Fibroblast of the aortic adventitia (primary cell): ENCODE data around the gene IRF4. TPM values are rescaled to one million over a fixed set of nuclear protein-coding genes. Genes with fewer than 3 reads are reported as not detected.
"Not testable (repeated sequence)": the region's sequence is repeated elsewhere in the genome, so short reads cannot be mapped to it uniquely, and the experiment has no call there.

Experiments
- DNase-seq: peaks from one replicate; pipeline ENCODE4 v3.0.0-alpha.2; 2010; ENCODE audit warnings: low read depth
- H3K4me3 ChIP-seq: 2 replicates; pipeline ENCODE4 v1.5.1; 2011; ENCODE audit warnings: low read depth, mild to moderate bottlenecking, control low read depth, low read length, moderate library complexity
- total RNA-seq: library from RNA; depleted of rRNA; stranded (reverse); fragments of >200 nt; gene quantifications from 2 replicates; pipeline ENCODE4 v1.2.3, GENCODE V29; 2012; ENCODE audit warnings: low replicate concordance
- TF ChIP-seq, protein P1 (sequence below): IDR thresholded peaks from 2 replicates; pipeline ENCODE4 v1.5.1; 2011; ENCODE audit warnings: mild to moderate bottlenecking, low read length, control low read depth, inconsistent platforms; ENCODE audit not compliant: insufficient read depth

Gene IRF4
- total RNA-seq, 1 donor: 2.3 TPM

DNA sequence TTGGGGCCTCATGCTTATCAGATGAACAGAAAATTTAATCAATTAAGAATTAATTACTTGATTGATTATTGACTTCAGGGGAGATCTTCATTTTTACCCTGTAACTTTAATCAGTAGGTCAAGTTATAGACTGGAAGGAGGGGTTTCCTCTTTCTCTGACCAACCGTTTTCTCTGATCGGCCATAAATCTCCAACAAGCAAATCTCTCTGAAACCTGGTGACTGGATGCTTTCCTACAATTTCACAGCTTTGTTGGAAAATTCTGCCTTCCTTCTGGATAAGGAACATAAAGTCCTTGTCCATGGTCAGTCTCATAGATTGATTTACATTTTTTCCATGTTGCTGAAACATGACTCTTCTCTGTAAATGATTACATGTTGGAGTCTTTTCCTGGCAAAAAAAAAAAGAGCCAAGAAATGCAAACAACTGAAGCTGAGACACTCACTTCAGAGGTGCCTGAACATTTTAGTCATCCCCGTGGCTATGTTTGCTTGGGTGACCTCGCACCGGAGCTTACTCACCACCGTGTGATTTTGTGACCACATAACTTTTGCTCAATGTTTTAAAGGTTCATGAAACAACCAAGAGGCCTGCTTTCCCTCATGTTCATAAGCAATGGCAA is 31.0 kb downstream of the IRF4 start:
- DNase-seq: peak; percentile 90
- TF ChIP-seq, protein P1, sequence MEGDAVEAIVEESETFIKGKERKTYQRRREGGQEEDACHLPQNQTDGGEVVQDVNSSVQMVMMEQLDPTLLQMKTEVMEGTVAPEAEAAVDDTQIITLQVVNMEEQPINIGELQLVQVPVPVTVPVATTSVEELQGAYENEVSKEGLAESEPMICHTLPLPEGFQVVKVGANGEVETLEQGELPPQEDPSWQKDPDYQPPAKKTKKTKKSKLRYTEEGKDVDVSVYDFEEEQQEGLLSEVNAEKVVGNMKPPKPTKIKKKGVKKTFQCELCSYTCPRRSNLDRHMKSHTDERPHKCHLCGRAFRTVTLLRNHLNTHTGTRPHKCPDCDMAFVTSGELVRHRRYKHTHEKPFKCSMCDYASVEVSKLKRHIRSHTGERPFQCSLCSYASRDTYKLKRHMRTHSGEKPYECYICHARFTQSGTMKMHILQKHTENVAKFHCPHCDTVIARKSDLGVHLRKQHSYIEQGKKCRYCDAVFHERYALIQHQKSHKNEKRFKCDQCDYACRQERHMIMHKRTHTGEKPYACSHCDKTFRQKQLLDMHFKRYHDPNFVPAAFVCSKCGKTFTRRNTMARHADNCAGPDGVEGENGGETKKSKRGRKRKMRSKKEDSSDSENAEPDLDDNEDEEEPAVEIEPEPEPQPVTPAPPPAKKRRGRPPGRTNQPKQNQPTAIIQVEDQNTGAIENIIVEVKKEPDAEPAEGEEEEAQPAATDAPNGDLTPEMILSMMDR: no peak
- no peak overlapping the region for H3K4me3 ChIP-seq

DNA sequence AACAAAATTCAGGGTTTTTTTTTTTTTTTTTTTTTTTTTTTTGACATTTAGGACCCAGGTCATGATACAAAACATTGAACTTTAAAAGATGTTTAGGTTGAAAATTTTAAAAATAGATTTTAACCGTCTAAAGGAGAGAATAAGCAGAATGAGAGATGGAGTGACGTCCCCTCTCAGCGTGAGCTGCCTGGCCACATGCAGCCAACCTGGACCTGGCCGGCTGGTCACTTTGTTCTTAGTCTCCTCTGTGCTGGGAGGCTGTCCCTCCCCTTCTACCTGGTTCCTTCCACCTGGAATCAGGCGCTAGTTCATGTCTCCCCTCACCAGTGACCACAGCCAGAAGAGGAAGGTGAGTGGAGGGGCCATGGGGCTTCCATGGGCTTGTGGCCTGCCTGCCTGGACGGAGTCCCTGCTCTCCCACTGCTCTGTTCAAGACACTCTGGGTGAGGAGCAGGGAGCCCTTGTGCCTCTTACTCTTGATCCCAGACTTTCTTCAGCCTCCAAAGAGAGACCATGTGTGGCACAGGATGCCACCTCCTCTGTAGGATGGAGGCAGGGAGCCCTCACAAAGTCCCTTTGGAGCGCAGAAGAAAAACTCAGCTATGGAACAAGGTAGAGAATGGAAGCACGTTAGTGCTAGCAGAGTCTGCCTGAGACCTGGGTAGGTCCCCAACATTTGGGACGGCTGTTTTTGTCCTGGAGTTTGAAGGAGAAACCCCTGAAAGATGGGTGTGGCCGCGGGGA is 31.7 kb downstream of the IRF4 start:
- no peak overlapping the region for H3K4me3 ChIP-seq
- no peak for DNase-seq
- TF ChIP-seq, protein P1: no peak

DNA sequence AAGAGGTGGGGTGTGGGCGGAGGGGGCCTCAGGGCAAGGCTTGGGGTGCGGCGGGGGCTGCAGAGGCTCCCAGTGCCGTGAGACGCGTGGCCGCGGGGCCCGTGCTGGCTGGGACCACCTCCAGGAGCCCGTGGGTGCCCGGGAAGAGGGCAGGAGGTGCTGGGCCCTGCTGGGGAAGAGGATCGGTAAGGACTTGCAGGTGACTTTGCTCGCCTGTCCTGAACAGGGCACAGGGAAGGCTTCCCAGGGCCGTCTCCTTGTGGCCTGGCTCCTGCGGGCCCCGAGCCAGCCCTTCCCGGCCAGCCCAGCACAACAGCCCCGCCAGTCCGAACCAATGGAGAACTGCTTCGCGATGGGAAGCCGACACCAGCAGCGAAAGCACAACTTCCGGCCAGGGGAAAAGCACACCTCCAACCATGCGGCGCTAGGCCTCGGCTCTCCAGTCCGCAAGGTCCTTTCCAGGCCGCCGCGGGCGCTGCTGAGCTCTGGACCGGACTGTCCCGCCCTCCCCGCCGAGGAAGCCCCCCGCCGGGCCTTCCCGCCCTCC is 32.3 kb downstream of the IRF4 start:
- DNase-seq: no peak
- no peak overlapping the region for H3K4me3 ChIP-seq
- TF ChIP-seq, protein P1: no peak

DNA sequence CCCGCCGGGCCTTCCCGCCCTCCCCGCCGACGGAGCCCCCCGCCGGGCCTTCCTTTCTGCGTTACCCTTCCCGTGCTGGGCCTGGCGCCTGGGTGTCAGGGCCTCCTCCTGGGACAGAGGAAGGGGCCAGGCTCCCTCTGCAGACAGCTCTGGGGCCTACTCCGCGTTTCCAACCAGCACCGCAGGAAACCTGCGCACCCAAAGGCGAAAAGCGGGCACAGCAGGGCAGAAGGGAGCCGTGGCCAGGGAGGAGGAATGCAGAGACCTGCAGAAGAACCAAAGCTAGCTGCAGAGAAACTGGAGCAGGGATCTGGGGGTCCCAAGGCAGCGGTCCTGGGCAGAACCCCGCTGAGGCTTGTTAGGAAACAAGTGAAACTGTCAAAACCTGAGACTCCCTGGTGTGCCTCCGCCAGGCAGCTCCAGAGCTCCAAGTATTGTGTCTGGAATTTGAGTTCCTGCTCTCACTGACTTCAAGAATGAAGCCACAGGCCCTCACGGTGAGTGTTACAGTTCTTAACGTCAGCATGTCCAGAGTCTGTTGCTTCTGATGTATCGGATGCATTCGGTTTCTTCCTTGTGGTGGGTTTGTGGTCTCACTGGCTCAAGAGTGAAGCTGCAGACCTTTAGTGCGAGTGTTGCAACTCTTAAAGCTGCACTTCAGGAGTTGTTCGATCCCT is 33.3 kb downstream of the IRF4 start:
- no peak overlapping the region for H3K4me3 ChIP-seq
- DNase-seq: no peak
- TF ChIP-seq, protein P1: no peak

DNA sequence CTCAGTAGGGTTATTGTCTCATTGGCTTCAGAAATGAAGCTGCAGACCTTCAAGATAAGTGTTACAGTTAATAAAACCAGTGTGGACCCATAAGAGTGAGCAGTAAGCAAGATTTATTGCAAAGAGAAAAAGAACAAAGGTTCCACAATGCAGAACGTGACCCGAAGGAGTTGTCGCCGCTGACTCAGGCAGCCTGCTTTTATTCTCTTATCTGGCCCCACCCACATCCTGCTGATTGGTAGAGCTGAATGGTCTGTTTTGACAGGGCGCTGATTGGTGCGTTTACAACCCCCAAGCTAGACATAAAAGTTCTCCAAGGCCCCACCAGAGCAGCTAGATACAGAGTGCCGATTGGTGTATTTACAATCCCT is 33.9 kb downstream of the IRF4 start:
- not testable (repeated sequence) for DNase-seq, H3K4me3 ChIP-seq

DNA sequence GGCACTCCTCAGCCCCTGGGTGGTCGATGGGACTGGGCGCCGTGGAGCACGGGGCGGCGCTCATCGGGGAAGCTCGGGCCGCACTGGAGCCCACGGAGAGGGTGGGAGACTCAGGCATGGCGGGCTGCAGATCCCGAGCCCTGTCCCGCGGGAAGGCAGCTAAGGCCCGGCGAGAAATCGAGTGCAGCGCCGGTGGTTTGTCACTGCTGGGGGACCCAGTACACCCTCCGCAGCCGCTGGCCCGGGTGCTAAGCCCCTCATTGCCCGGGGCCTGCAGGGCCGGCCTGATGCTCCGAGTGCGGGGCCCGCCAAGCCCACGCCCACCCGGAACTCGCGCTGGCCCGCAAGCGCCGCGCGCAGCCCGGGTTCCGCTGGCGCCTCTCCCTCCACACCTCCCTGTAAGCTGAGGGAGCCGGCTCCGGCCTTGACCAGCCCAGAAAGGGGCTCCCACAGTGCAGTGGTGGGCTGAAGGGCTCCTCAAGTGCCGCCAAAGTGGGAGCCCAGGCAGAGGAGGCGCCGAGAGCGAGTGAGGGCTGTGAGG is 34.7 kb downstream of the IRF4 start:
- DNase-seq, H3K4me3 ChIP-seq: not testable (repeated sequence)

DNA sequence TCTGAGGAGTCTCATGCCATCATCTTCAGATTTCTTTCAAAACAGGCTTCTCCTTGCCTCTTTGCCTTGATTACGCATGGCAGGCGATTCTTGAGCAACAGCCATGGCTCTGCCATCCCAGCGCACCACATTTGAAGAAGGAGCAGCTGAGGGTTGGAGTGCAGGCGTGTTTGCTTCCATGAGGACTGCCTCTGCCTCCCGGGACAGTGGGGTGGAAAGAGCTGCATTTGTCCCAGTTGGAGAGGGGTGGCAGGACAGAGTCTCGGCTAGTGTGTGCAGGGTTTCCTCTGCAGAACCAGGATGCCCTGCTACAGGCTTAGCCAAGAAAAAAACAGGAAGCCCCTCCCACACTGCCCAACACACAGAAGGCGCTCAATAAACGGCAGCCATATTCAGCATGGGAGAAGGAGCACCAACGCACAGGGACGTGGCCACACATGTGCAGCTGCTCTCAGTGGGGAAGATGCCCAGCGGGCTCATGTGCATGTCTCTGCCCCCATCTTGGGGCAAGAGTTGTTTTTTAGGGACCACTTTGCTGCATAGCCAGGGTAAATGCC is 36.6 kb downstream of the IRF4 start:
- TF ChIP-seq, protein P1: no peak
- no peak for DNase-seq
- H3K4me3 ChIP-seq: no peak overlapping the region
